ENCODE data around the gene TEAD4. TPM values are rescaled to one million over a fixed set of nuclear protein-coding genes. Genes with fewer than 3 reads are reported as not detected.

The TEAD4 gene
- total RNA-seq, 1 experiment from 2014 or later = 96.8 TPM

DNA sequence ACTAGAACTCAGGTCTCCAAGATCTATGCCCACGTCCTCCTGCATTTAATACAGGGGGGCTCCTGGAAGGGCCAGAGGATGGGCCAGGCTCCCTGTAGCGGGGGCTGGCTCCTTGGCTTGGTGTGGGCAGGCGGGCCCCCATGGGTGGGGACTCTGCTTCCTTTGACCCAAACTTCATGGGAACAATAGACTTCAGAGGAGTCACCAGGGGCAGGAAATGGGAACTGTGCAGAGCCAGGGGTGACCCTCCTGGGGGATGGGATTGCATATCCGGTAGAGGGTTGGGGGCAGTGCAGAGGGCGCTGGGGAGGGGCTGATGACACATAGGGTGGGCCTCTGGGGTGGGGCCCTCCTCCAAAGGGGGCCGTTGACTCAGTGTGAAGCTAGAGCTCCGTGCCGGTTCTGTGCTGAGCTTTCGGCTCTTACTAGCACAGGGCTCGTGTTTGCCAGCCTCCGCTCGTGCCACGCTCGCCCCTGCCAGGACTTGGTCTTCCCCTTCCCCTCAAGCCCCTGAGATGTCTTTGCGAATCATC is 4.6 kb downstream of the TEAD4 start:
- Mint-ChIP-seq H3K4me3 (peak overlapping the region; percentile 61), H3K27ac (peak overlapping the region; percentile 98)
- peak; percentile 57 for DNase-seq (ENCODE audit: low spot score)

DNA sequence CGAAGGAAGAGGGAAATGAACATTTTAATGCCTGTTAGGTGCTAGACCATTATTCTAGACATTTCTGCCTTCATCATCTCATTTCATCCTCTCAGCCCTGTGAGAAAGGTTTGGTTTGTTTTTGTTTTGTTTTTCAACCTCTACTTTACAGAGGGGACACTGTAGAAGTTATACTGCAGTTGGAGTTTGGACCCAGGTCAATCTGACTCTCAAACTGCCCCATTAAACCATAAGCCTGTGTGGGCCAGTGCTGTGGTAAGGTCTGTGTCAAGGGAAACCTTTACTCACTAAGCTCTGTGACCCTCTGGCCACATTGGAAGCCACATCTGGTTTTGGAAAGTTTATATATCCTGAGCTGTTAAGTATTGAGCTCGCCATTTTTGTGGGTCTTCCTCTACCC is 8.5 kb downstream of the TEAD4 start:
- ATAC-seq = no peak
- Mint-ChIP-seq H3K9me3 (no peaks in the 10 kb centered on the region), H3K36me3 (peaks cover 41% of the 10 kb centered on the region), H3K27me3 (ENCODE audit: low read depth) (no peaks in the 10 kb centered on the region), H3K27ac (peak overlapping the region; percentile 95), H3K4me3 (no peak overlapping the region), H3K4me1 (peaks cover 36% of the 10 kb centered on the region)
- POLR2A ChIA-PET = interaction anchor here (0.7 kb wide), 1 partner anchor 572 kb away, joined by 7 read pairs; no protein-coding TSS in a partner anchor
- CTCF ChIA-PET = interaction anchor here (1.0 to 1.4 kb wide), 3 partner anchors 33 to 106 kb away, joined by 3 read pairs; no protein-coding TSS in a partner anchor
- DNase-seq (ENCODE audit: low spot score) = no peak
- TF ChIP-seq GTF2I (CRISPR knock-in tag; conservative IDR thresholded peaks at IDR 0.05) (no peak), SP1 (CRISPR knock-in tag; conservative IDR thresholded peaks at IDR 0.05) (no peak), ZNF263 (CRISPR knock-in tag; IDR thresholded peaks at IDR 0.05; ENCODE audit: low read depth) (no peak), OVOL2 (CRISPR knock-in tag; IDR thresholded peaks at IDR 0.05; ENCODE audit: borderline replicate concordance) (no peak), GRHL2 (CRISPR knock-in tag; IDR thresholded peaks at IDR 0.05; ENCODE audit: insufficient replicate concordance, severe bottlenecking) (no peak), CREM (CRISPR knock-in tag; IDR thresholded peaks at IDR 0.05) (no peak), RELA (CRISPR knock-in tag; IDR thresholded peaks at IDR 0.05; ENCODE audit: borderline replicate concordance) (no peak)
- TF ChIP-seq, protein P1, sequence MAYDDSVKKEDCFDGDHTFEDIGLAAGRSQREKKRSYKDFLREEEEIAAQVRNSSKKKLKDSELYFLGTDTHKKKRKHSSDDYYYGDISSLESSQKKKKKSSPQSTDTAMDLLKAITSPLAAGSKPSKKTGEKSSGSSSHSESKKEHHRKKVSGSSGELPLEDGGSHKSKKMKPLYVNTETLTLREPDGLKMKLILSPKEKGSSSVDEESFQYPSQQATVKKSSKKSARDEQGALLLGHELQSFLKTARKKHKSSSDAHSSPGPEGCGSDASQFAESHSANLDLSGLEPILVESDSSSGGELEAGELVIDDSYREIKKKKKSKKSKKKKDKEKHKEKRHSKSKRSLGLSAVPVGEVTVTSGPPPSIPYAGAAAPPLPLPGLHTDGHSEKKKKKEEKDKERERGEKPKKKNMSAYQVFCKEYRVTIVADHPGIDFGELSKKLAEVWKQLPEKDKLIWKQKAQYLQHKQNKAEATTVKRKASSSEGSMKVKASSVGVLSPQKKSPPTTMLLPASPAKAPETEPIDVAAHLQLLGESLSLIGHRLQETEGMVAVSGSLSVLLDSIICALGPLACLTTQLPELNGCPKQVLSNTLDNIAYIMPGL (CRISPR knock-in tag; IDR thresholded peaks at IDR 0.05) = no peak
- TF ChIP-seq, protein P2, sequence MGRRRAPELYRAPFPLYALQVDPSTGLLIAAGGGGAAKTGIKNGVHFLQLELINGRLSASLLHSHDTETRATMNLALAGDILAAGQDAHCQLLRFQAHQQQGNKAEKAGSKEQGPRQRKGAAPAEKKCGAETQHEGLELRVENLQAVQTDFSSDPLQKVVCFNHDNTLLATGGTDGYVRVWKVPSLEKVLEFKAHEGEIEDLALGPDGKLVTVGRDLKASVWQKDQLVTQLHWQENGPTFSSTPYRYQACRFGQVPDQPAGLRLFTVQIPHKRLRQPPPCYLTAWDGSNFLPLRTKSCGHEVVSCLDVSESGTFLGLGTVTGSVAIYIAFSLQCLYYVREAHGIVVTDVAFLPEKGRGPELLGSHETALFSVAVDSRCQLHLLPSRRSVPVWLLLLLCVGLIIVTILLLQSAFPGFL (CRISPR knock-in tag; IDR thresholded peaks at IDR 0.05; ENCODE audit: borderline replicate concordance) = no peak
- TF ChIP-seq, protein P3, sequence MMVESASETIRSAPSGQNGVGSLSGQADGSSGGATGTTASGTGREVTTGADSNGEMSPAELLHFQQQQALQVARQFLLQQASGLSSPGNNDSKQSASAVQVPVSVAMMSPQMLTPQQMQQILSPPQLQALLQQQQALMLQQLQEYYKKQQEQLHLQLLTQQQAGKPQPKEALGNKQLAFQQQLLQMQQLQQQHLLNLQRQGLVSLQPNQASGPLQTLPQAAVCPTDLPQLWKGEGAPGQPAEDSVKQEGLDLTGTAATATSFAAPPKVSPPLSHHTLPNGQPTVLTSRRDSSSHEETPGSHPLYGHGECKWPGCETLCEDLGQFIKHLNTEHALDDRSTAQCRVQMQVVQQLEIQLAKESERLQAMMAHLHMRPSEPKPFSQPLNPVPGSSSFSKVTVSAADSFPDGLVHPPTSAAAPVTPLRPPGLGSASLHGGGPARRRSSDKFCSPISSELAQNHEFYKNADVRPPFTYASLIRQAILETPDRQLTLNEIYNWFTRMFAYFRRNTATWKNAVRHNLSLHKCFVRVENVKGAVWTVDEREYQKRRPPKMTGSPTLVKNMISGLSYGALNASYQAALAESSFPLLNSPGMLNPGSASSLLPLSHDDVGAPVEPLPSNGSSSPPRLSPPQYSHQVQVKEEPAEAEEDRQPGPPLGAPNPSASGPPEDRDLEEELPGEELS (CRISPR knock-in tag; IDR thresholded peaks at IDR 0.05) = no peak
- TF ChIP-seq, protein P4, sequence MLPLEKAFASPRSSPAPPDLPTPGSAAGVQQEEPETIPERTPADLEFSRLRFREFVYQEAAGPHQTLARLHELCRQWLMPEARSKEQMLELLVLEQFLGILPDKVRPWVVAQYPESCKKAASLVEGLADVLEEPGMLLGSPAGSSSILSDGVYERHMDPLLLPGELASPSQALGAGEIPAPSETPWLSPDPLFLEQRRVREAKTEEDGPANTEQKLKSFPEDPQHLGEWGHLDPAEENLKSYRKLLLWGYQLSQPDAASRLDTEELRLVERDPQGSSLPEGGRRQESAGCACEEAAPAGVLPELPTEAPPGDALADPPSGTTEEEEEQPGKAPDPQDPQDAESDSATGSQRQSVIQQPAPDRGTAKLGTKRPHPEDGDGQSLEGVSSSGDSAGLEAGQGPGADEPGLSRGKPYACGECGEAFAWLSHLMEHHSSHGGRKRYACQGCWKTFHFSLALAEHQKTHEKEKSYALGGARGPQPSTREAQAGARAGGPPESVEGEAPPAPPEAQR (CRISPR knock-in tag; IDR thresholded peaks at IDR 0.05) = no peak
- TF ChIP-seq, protein P5, sequence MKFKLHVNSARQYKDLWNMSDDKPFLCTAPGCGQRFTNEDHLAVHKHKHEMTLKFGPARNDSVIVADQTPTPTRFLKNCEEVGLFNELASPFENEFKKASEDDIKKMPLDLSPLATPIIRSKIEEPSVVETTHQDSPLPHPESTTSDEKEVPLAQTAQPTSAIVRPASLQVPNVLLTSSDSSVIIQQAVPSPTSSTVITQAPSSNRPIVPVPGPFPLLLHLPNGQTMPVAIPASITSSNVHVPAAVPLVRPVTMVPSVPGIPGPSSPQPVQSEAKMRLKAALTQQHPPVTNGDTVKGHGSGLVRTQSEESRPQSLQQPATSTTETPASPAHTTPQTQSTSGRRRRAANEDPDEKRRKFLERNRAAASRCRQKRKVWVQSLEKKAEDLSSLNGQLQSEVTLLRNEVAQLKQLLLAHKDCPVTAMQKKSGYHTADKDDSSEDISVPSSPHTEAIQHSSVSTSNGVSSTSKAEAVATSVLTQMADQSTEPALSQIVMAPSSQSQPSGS (CRISPR knock-in tag; IDR thresholded peaks at IDR 0.05; ENCODE audit: borderline replicate concordance, low read depth) = no peak
- TF ChIP-seq, protein P6, sequence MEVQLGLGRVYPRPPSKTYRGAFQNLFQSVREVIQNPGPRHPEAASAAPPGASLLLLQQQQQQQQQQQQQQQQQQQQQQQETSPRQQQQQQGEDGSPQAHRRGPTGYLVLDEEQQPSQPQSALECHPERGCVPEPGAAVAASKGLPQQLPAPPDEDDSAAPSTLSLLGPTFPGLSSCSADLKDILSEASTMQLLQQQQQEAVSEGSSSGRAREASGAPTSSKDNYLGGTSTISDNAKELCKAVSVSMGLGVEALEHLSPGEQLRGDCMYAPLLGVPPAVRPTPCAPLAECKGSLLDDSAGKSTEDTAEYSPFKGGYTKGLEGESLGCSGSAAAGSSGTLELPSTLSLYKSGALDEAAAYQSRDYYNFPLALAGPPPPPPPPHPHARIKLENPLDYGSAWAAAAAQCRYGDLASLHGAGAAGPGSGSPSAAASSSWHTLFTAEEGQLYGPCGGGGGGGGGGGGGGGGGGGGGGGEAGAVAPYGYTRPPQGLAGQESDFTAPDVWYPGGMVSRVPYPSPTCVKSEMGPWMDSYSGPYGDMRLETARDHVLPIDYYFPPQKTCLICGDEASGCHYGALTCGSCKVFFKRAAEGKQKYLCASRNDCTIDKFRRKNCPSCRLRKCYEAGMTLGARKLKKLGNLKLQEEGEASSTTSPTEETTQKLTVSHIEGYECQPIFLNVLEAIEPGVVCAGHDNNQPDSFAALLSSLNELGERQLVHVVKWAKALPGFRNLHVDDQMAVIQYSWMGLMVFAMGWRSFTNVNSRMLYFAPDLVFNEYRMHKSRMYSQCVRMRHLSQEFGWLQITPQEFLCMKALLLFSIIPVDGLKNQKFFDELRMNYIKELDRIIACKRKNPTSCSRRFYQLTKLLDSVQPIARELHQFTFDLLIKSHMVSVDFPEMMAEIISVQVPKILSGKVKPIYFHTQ (CRISPR knock-in tag; IDR thresholded peaks at IDR 0.05) = no peak
- TF ChIP-seq, protein P7, sequence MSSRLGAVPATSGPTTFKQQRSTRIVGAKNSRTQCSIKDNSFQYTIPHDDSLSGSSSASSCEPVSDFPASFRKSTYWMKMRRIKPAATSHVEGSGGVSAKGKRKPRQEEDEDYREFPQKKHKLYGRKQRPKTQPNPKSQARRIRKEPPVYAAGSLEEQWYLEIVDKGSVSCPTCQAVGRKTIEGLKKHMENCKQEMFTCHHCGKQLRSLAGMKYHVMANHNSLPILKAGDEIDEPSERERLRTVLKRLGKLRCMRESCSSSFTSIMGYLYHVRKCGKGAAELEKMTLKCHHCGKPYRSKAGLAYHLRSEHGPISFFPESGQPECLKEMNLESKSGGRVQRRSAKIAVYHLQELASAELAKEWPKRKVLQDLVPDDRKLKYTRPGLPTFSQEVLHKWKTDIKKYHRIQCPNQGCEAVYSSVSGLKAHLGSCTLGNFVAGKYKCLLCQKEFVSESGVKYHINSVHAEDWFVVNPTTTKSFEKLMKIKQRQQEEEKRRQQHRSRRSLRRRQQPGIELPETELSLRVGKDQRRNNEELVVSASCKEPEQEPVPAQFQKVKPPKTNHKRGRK (CRISPR knock-in tag; IDR thresholded peaks at IDR 0.05; ENCODE audit: borderline replicate concordance) = no peak

More for the DNA sequence above, 4.6 kb downstream of the TEAD4 start:
- peak; percentile 53 for ATAC-seq
- Mint-ChIP-seq H3K9me3 (no peaks in the 10 kb centered on the region), H3K4me1 (peaks cover 53% of the 10 kb centered on the region), H3K27me3 (ENCODE audit: low read depth) (no peaks in the 10 kb centered on the region; the same call in 1 of the 2 replicates), H3K36me3 (peaks cover 21% of the 10 kb centered on the region)
- no peak for TF ChIP-seq FOXJ3 (CRISPR knock-in tag; IDR thresholded peaks at IDR 0.05; ENCODE audit: borderline replicate concordance)
- TF ChIP-seq SP1 (CRISPR knock-in tag; conservative IDR thresholded peaks at IDR 0.05) = 0 out of 2 replicates have a peak, but pooled peaks have one; percentile 53
- peak; percentile 96 for TF ChIP-seq ZNF423 (CRISPR knock-in tag; IDR thresholded peaks at IDR 0.05)
- TF ChIP-seq GABPB1 (CRISPR knock-in tag; IDR thresholded peaks at IDR 0.05) = 0 out of 2 replicates have a peak, but pooled peaks have one; percentile 34
- ChIA-PET CTCF (interaction anchor here (0.6 to 3.5 kb wide), 15 partner anchors 9 to 312 kb away, joined by 3 to 17 read pairs (median 3); partner anchors contain the start of gene TULP3), POLR2A (interaction anchor here (0.7 to 1.8 kb wide), 7 partner anchors 11 to 168 kb away, joined by 3 to 12 read pairs (median 5); no protein-coding TSS in a partner anchor)

Measured in WTC11 (cell line).